GM12878 (cell line): ENCODE measurements around the gene CCDC91. TPM values are rescaled to one million over a fixed set of nuclear protein-coding genes. Genes with fewer than 3 reads are reported as not detected.

Source experiments
- ATAC-seq: fragments of 200-7000 bp; cut with Tn5 transposase; 3 replicates; pipeline ENCODE4 v1.9.1; 2020; ENCODE audit warnings: mild to moderate bottlenecking, moderate library complexity
- BruUV-seq: library from RNA; stranded (reverse); fragments of 400-500 nt; replicated peaks from 2 replicates; lab custom pipeline; 2021; lab: Mats Ljungman, UMichigan
- CTCF ChIA-PET: fragments of 300-600 bp; sonication (Branson Sonifier 250); formaldehyde crosslinking; extraction: SDS; loops from one replicate; lab custom pipeline; 2021; ENCODE audit warnings: inconsistent platforms; lab: Yijun Ruan, JAX
- POLR2A ChIA-PET: fragments of 350-600 bp; formaldehyde crosslinking; extraction: SDS; loops from one replicate; lab custom pipeline; 2021; ENCODE audit warnings: inconsistent platforms; lab: Charles Lee
- RAD21 ChIA-PET: fragments of 300-600 bp; sonication (Branson Sonifier 250); formaldehyde crosslinking; loops from one replicate; lab custom pipeline; 2023; ENCODE audit warnings: antibody characterized with exemption; ENCODE audit not compliant: unreplicated experiment; lab: Charles Lee
- SMC1A ChIA-PET: fragments of 300-600 bp; sonication (Branson Sonifier 250); formaldehyde crosslinking; loops from one replicate; lab custom pipeline; 2023; ENCODE audit not compliant: unreplicated experiment, uncharacterized antibody; lab: Charles Lee
- DNase-seq: peaks from one replicate; pipeline ENCODE4 v3.0.0-alpha.2; 2011; ENCODE audit warnings: low read depth, low spot score
- FAIRE-seq: peaks from 3 replicates; lab custom pipeline; 2011; peaks lifted over from hg19 to GRCh38; lab: Jason Lieb, UNC
- H2AFZ ChIP-seq: 2 replicates; pipeline ENCODE4 v1.6.0; 2011; ENCODE audit warnings: low read depth, low read length, control low read depth; ENCODE audit not compliant: control insufficient read depth
- H3K27ac ChIP-seq: 2 replicates; pipeline ENCODE4 v1.5.1; 2011; ENCODE audit warnings: control low read depth; ENCODE audit not compliant: control insufficient read depth, insufficient read depth
- H3K27me3 ChIP-seq, 2 experiments: replicated peaks in 1 of 2; 2 replicates each; pipeline versions ENCODE4 v1.6.0 to v1.6.1; 2011; ENCODE audit warnings: low read length in 1 of 2; ENCODE audit not compliant: control insufficient read depth in 2 of 2, insufficient read depth in 2 of 2
- H3K36me3 ChIP-seq, 2 experiments: 2 replicates each; pipeline ENCODE4 v1.5.1; 2011; ENCODE audit warnings: low read length in 1 of 2; ENCODE audit not compliant: control insufficient read depth in 2 of 2, insufficient read depth in 2 of 2
- H3K4me1 ChIP-seq: 2 replicates; pipeline ENCODE4 v1.6.1; 2011; ENCODE audit warnings: mild to moderate bottlenecking, low read length, moderate library complexity, mixed read lengths; ENCODE audit not compliant: control insufficient read depth, insufficient read depth
- H3K4me2 ChIP-seq: 2 replicates; pipeline ENCODE4 v1.6.0; 2011; ENCODE audit warnings: control low read depth; ENCODE audit not compliant: control insufficient read depth, insufficient read depth
- H3K4me3 ChIP-seq: fragments of 200-600 bp; sonication (generic); 2 replicates; pipeline ENCODE4 v1.5.1; 2016
- H3K79me2 ChIP-seq: 2 replicates; pipeline ENCODE4 v1.6.0; 2011; ENCODE audit warnings: low read length; ENCODE audit not compliant: control insufficient read depth, insufficient read depth
- H3K9ac ChIP-seq: 2 replicates; pipeline ENCODE4 v1.8.0; 2011; ENCODE audit warnings: low read length, control low read depth, mixed read lengths; ENCODE audit not compliant: control insufficient read depth, insufficient read depth
- H3K9me3 ChIP-seq: replicated peaks from 3 replicates; pipeline ENCODE4 v1.5.1; 2011; ENCODE audit warnings: mild to moderate bottlenecking, low read length; ENCODE audit not compliant: control insufficient read depth, insufficient read depth
- H4K20me1 ChIP-seq: 2 replicates; pipeline ENCODE4 v1.6.0; 2011; ENCODE audit not compliant: control insufficient read depth, insufficient read depth
- CUX1 ChIP-seq: IDR thresholded peaks from 2 replicates; pipeline ENCODE4 v1.6.1; 2012; ENCODE audit warnings: improper control_type of control experiment, low read depth, low read length; ENCODE audit not compliant: insufficient replicate concordance
- E2F8 ChIP-seq: fragments of 450-650 bp; IDR thresholded peaks from 2 replicates; pipeline ENCODE4 v1.6.1; 2018; ENCODE audit warnings: mild to moderate bottlenecking, low read depth, moderate library complexity; ENCODE audit not compliant: partially characterized antibody
- HCFC1 ChIP-seq: fragments of 150-350 bp; IDR thresholded peaks from 2 replicates; pipeline ENCODE4 v1.6.1; 2014; ENCODE audit warnings: low read length
- IRF4 ChIP-seq: IDR thresholded peaks from 2 replicates; pipeline ENCODE4 v1.6.1; 2011; ENCODE audit warnings: low read depth, low read length
- JUND ChIP-seq: IDR thresholded peaks from 2 replicates; pipeline ENCODE4 v1.6.1; 2012; ENCODE audit warnings: low read depth, mild to moderate bottlenecking, low read length, improper control_type of control experiment, moderate library complexity
- SIN3A ChIP-seq: IDR thresholded peaks from 2 replicates; pipeline ENCODE4 v1.6.1; 2012; ENCODE audit warnings: low read depth, low read length, improper control_type of control experiment
- SIX5 ChIP-seq: IDR thresholded peaks from 2 replicates; pipeline ENCODE4 v1.6.1; 2011; ENCODE audit warnings: mild to moderate bottlenecking, low read depth, low read length, moderate library complexity; ENCODE audit not compliant: severe bottlenecking
- SREBF1 ChIP-seq: IDR thresholded peaks from 2 replicates; pipeline ENCODE4 v1.6.1; 2012; ENCODE audit warnings: mild to moderate bottlenecking, low read length
- TCF3 ChIP-seq: IDR thresholded peaks from 2 replicates; pipeline ENCODE4 v1.6.1; 2012; ENCODE audit warnings: low read depth, mild to moderate bottlenecking, low read length, borderline replicate concordance; ENCODE audit not compliant: insufficient read depth
- YBX1 ChIP-seq: fragments of 450-650 bp; IDR thresholded peaks from 2 replicates; pipeline ENCODE4 v1.6.1; 2016; ENCODE audit warnings: antibody characterized with exemption
- YY1 ChIP-seq: IDR thresholded peaks from 2 replicates; pipeline ENCODE4 v1.6.1; 2011; ENCODE audit warnings: low read depth, mild to moderate bottlenecking, low read length
- ZNF207 ChIP-seq: fragments of 450-650 bp; IDR thresholded peaks from 2 replicates; pipeline ENCODE4 v1.6.1; 2014; ENCODE audit warnings: antibody characterized with exemption, mild to moderate bottlenecking, borderline replicate concordance
- WGBS: methylation state at CpG from one replicate; pipeline ENCODE4 v1.1.6; 2016; ENCODE audit warnings: low lambda C conversion rate; ENCODE audit not compliant: insufficient replicate concordance, insufficient coverage; ENCODE audit errors: missing lambda C conversion rate; 5-methylcytosine and 5-hydroxymethylcytosine counted together
- in situ Hi-C: fragments of 300-500 bp; cut with MboI; formaldehyde crosslinking; loops from 9 replicates; pipeline ENCODE4 v1.14.3; 2018; ENCODE audit warnings: mixed read lengths
- intact Hi-C: fragments of 100-400 bp; cut with micrococcal nuclease; formaldehyde crosslinking; loops from one replicate; pipeline ENCODE4 v1.14.2; 2022; ENCODE audit not compliant: unreplicated experiment
- polyA plus RNA-seq, 11 experiments: library from polyadenylated mRNA; depleted of rRNA in 4 of 11; unstranded in 6 of 11; stranded (reverse) in 5 of 11; fragments of >200 nt; fragmentation: Nextera tagmentation in 4 of 11; fragmentation: Illumina TruSeq in 1 of 11; extraction: Ambion mirVana in 4 of 11; extraction: Trizol in 1 of 11; gene quantifications; 1 replicate in 1 of 11; 2 replicates in 10 of 11; pipeline versions ENCODE4 v1.2.1 to v1.2.3, GENCODE V29; 2011 to 2016; ENCODE audit warnings: inconsistent platforms in 2 of 11, missing spikeins in 2 of 11, low read depth in 1 of 11
- total RNA-seq, 4 experiments: library from RNA; depleted of rRNA in 3 of 4; stranded (reverse); fragments of >200 nt in 3 of 4; fragmentation: Illumina TruSeq in 1 of 4; extraction: Trizol in 1 of 4; gene quantifications; 2 replicates each; pipeline versions ENCODE4 v1.2.1 to v1.2.3, GENCODE V29; 2013 to 2021
- TF ChIP-seq, protein P1 (sequence below): IDR thresholded peaks from 2 replicates; pipeline ENCODE4 v1.6.1; 2012; ENCODE audit warnings: low read depth, low read length, improper control_type of control experiment

CCDC91 gene
- total and polyA plus RNA-seq, 10 of the 15 experiments (the other 5 are each of a cell fraction or from before 2014, with no cell fraction given): 6.1 to 24.9 (median 16.5) TPM

- no peaks in the 10 kb centered on the region for H3K27me3 ChIP-seq
- no peaks in the 10 kb centered on the region for H3K79me2 ChIP-seq
- ATAC-seq (no peak), DNase-seq (no peak)
- no peak overlapping the region for H3K4me3 ChIP-seq
- no peak for TF ChIP-seq SREBF1
- TF ChIP-seq, protein P1, sequence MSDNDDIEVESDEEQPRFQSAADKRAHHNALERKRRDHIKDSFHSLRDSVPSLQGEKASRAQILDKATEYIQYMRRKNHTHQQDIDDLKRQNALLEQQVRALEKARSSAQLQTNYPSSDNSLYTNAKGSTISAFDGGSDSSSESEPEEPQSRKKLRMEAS: no peak
- no peak for TF ChIP-seq SIX5
- TF ChIP-seq HCFC1: no peak
- no peak for TF ChIP-seq SIN3A
- TF ChIP-seq CUX1: no peak
- TF ChIP-seq ZNF207: no peak
- no peak for TF ChIP-seq E2F8
- no peak for TF ChIP-seq YY1
- TF ChIP-seq YBX1: no peak
- no peak for TF ChIP-seq IRF4
- TF ChIP-seq TCF3: no peak
- no peak for TF ChIP-seq JUND
- TF ChIP-seq, all 136 proteins: peak for 0
- Histone ChIP-seq H3K9me3 (no peaks in the 10 kb centered on the region), H3K9ac (no peak overlapping the region), H3K4me2 (no peak overlapping the region), H2AFZ (no peak overlapping the region), H3K36me3 (no peaks in the 10 kb centered on the region), H4K20me1 (no peaks in the 10 kb centered on the region), H3K27ac (no peak overlapping the region), H3K4me1 (no peaks in the 10 kb centered on the region)
- no peak for FAIRE-seq
- POLR2A ChIA-PET: no interaction called here
- intact Hi-C loops (no loop called here), in situ Hi-C loops (no loop called here)
- RAD21 ChIA-PET: no interaction called here
- 30% methylated on average over 3 of the region's 3 CpGs for WGBS
- no TSS peak for BruUV-seq
- CTCF ChIA-PET: interaction anchor here (1.0 to 1.2 kb wide), 2 partner anchors 61 to 201 kb away, joined by 3 read pairs; no protein-coding TSS in a partner anchor
- SMC1A ChIA-PET: interaction anchor here (0.8 to 1.2 kb wide), 3 partner anchors 9 to 13 kb away, joined by 3 to 4 read pairs (median 3); no protein-coding TSS in a partner anchor
Measured at GRCh38 chr12:28171356-28172060, 18.7 kb upstream of the CCDC91 start.
